ENCODE results near the gene AHDC1. TPM values are rescaled to one million over a fixed set of nuclear protein-coding genes. Genes with fewer than 3 reads are reported as not detected.

The AHDC1 gene
- total and polyA plus RNA-seq, 9 of the 15 experiments (the other 6 are each of a cell fraction or from before 2014, with no cell fraction given), result 0.21 to 36.4 (median 4.7) TPM

DNA sequence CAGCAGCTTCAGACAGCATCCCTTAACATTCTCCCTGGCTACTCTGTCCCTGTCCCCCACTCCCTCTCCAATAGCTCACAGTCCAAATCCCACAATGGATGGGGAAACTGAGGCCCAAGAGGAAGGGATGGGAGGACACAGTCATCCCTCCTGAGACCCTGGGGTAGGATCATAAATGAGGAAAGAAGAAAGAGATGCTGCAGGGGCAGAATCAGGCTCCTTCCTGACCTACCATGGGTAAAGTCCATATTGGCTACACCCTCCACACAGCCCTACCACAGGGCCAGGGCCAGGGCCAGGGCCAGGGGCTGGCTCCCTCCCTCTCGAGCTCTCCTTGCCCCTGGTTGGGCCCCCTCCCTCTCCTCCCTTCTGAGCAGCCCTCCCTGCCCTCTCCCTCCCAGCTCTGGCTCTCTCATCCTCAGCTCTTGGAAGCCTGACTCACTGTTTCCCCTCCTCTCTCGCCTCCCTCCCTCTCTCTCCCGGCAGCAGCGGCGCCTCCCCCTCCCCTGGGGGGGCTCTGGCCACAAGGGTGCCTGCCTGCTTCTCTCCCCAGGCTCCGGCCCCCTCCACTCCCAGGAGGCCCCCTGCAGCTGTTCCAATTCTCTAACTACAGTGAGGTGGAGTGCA, 4.9 kb downstream of the AHDC1 start (continued):
- TF ChIP-seq, protein P1, sequence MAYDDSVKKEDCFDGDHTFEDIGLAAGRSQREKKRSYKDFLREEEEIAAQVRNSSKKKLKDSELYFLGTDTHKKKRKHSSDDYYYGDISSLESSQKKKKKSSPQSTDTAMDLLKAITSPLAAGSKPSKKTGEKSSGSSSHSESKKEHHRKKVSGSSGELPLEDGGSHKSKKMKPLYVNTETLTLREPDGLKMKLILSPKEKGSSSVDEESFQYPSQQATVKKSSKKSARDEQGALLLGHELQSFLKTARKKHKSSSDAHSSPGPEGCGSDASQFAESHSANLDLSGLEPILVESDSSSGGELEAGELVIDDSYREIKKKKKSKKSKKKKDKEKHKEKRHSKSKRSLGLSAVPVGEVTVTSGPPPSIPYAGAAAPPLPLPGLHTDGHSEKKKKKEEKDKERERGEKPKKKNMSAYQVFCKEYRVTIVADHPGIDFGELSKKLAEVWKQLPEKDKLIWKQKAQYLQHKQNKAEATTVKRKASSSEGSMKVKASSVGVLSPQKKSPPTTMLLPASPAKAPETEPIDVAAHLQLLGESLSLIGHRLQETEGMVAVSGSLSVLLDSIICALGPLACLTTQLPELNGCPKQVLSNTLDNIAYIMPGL (CRISPR knock-in tag; IDR thresholded peaks at IDR 0.05), result no peak
- no peak for TF ChIP-seq ZNF217 (CRISPR knock-in tag; IDR thresholded peaks at IDR 0.05)
- TF ChIP-seq, protein P2, sequence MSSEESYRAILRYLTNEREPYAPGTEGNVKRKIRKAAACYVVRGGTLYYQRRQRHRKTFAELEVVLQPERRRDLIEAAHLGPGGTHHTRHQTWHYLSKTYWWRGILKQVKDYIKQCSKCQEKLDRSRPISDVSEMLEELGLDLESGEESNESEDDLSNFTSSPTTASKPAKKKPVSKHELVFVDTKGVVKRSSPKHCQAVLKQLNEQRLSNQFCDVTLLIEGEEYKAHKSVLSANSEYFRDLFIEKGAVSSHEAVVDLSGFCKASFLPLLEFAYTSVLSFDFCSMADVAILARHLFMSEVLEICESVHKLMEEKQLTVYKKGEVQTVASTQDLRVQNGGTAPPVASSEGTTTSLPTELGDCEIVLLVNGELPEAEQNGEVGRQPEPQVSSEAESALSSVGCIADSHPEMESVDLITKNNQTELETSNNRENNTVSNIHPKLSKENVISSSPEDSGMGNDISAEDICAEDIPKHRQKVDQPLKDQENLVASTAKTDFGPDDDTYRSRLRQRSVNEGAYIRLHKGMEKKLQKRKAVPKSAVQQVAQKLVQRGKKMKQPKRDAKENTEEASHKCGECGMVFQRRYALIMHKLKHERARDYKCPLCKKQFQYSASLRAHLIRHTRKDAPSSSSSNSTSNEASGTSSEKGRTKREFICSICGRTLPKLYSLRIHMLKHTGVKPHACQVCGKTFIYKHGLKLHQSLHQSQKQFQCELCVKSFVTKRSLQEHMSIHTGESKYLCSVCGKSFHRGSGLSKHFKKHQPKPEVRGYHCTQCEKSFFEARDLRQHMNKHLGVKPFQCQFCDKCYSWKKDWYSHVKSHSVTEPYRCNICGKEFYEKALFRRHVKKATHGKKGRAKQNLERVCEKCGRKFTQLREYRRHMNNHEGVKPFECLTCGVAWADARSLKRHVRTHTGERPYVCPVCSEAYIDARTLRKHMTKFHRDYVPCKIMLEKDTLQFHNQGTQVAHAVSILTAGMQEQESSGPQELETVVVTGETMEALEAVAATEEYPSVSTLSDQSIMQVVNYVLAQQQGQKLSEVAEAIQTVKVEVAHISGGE (CRISPR knock-in tag; IDR thresholded peaks at IDR 0.05), result no peak
- TF ChIP-seq, protein P3, sequence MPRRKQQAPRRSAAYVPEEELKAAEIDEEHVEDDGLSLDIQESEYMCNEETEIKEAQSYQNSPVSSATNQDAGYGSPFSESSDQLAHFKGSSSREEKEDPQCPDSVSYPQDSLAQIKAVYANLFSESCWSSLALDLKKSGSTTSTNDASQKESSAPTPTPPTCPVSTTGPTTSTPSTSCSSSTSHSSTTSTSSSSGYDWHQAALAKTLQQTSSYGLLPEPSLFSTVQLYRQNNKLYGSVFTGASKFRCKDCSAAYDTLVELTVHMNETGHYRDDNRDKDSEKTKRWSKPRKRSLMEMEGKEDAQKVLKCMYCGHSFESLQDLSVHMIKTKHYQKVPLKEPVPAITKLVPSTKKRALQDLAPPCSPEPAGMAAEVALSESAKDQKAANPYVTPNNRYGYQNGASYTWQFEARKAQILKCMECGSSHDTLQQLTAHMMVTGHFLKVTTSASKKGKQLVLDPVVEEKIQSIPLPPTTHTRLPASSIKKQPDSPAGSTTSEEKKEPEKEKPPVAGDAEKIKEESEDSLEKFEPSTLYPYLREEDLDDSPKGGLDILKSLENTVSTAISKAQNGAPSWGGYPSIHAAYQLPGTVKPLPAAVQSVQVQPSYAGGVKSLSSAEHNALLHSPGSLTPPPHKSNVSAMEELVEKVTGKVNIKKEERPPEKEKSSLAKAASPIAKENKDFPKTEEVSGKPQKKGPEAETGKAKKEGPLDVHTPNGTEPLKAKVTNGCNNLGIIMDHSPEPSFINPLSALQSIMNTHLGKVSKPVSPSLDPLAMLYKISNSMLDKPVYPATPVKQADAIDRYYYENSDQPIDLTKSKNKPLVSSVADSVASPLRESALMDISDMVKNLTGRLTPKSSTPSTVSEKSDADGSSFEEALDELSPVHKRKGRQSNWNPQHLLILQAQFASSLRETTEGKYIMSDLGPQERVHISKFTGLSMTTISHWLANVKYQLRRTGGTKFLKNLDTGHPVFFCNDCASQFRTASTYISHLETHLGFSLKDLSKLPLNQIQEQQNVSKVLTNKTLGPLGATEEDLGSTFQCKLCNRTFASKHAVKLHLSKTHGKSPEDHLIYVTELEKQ (CRISPR knock-in tag; IDR thresholded peaks at IDR 0.05), result no peak
- TF ChIP-seq, protein P4, sequence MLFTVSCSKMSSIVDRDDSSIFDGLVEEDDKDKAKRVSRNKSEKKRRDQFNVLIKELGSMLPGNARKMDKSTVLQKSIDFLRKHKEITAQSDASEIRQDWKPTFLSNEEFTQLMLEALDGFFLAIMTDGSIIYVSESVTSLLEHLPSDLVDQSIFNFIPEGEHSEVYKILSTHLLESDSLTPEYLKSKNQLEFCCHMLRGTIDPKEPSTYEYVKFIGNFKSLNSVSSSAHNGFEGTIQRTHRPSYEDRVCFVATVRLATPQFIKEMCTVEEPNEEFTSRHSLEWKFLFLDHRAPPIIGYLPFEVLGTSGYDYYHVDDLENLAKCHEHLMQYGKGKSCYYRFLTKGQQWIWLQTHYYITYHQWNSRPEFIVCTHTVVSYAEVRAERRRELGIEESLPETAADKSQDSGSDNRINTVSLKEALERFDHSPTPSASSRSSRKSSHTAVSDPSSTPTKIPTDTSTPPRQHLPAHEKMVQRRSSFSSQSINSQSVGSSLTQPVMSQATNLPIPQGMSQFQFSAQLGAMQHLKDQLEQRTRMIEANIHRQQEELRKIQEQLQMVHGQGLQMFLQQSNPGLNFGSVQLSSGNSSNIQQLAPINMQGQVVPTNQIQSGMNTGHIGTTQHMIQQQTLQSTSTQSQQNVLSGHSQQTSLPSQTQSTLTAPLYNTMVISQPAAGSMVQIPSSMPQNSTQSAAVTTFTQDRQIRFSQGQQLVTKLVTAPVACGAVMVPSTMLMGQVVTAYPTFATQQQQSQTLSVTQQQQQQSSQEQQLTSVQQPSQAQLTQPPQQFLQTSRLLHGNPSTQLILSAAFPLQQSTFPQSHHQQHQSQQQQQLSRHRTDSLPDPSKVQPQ (CRISPR knock-in tag; IDR thresholded peaks at IDR 0.05; ENCODE audit: borderline replicate concordance), result no peak
- TF ChIP-seq, protein P5, sequence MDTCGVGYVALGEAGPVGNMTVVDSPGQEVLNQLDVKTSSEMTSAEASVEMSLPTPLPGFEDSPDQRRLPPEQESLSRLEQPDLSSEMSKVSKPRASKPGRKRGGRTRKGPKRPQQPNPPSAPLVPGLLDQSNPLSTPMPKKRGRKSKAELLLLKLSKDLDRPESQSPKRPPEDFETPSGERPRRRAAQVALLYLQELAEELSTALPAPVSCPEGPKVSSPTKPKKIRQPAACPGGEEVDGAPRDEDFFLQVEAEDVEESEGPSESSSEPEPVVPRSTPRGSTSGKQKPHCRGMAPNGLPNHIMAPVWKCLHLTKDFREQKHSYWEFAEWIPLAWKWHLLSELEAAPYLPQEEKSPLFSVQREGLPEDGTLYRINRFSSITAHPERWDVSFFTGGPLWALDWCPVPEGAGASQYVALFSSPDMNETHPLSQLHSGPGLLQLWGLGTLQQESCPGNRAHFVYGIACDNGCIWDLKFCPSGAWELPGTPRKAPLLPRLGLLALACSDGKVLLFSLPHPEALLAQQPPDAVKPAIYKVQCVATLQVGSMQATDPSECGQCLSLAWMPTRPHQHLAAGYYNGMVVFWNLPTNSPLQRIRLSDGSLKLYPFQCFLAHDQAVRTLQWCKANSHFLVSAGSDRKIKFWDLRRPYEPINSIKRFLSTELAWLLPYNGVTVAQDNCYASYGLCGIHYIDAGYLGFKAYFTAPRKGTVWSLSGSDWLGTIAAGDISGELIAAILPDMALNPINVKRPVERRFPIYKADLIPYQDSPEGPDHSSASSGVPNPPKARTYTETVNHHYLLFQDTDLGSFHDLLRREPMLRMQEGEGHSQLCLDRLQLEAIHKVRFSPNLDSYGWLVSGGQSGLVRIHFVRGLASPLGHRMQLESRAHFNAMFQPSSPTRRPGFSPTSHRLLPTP (IDR thresholded peaks at IDR 0.05; ENCODE audit: borderline replicate concordance, extremely low read depth, insufficient read length), result no peak
- TF ChIP-seq CCAR2 (IDR thresholded peaks at IDR 0.05; ENCODE audit: low read depth, low read length), result no peak
- TF ChIP-seq FOXJ2 (tag; IDR thresholded peaks at IDR 0.05), result no peak
- TF ChIP-seq SIRT6 (IDR thresholded peaks at IDR 0.05; ENCODE audit: low read depth, low read length), result no peak
- peak; percentile 97 for TF ChIP-seq ZBTB7A (IDR thresholded peaks at IDR 0.05; ENCODE audit: borderline replicate concordance, control insufficient read depth, low read depth, low read length)
- TF ChIP-seq COPS2 (conservative IDR thresholded peaks at IDR 0.05), result no peak

Data from K562 (cell line).